Stimulated activated CD4-positive, alpha-beta T cell treated with anti-CD3 and anti-CD28 coated beads, Interleukin-15, amount 100 ng/mL, for 48 hours (primary cell): ENCODE measurements around the gene CISH.

Experiments used
- DNase-seq, 2 donors: peaks; one replicate each; pipeline ENCODE4 v3.0.0-alpha.2; 2020; ENCODE audit warnings: low read depth in 2 of 2

Gene CISH

GRCh38 chr3:50599115-50599715 lies 12.4 kb downstream of the CISH start:
- DNase-seq: no peak

GRCh38 chr3:50594253-50594785 lies 17.3 kb downstream of the CISH start:
- DNase-seq: no peak

- DNase-seq: no peak
Measured at GRCh38 chr3:50592568-50592967, 19.0 kb downstream of the CISH start.

- no peak for DNase-seq
Measured at GRCh38 chr3:50591196-50591741, 20.3 kb downstream of the CISH start.

GRCh38 chr3:50588759-50589433 lies 22.7 kb downstream of the CISH start:
- no peak for DNase-seq

- peak; percentile 87 to 90 for DNase-seq
Measured at GRCh38 chr3:50587806-50588758, 23.5 kb downstream of the CISH start.

GRCh38 chr3:50587373-50587772 lies 24.2 kb downstream of the CISH start:
- no peak for DNase-seq

GRCh38 chr3:50586763-50587070 lies 24.9 kb downstream of the CISH start:
- no peak for DNase-seq

- DNase-seq: no peak
Measured at GRCh38 chr3:50585919-50586762, 25.4 kb downstream of the CISH start.

GRCh38 chr3:50584391-50584790 lies 27.2 kb downstream of the CISH start:
- no peak for DNase-seq

GRCh38 chr3:50583897-50584296 lies 27.7 kb downstream of the CISH start:
- DNase-seq: no peak

GRCh38 chr3:50582083-50582482 lies 29.5 kb downstream of the CISH start:
- DNase-seq: no peak

GRCh38 chr3:50581459-50581842 lies 30.1 kb downstream of the CISH start:
- no peak for DNase-seq

- no peak for DNase-seq
Measured at GRCh38 chr3:50580683-50581458, 30.7 kb downstream of the CISH start.

- DNase-seq: no peak
Measured at GRCh38 chr3:50577348-50577747, 34.2 kb downstream of the CISH start.

GRCh38 chr3:50575372-50575771 lies 36.2 kb downstream of the CISH start:
- no peak for DNase-seq

GRCh38 chr3:50574444-50574831 lies 37.1 kb downstream of the CISH start:
- DNase-seq: no peak

GRCh38 chr3:50573566-50574443 lies 37.8 kb downstream of the CISH start:
- DNase-seq: peak; percentile 78 to 81

GRCh38 chr3:50572801-50573371 lies 38.7 kb downstream of the CISH start:
- peak in 1 of 2 donors; percentile 55 for DNase-seq
